CD4-positive, CD25-positive, alpha-beta regulatory T cell (primary cell): ENCODE measurements around the gene LMNA. TPM values are rescaled to one million over a fixed set of nuclear protein-coding genes. Genes with fewer than 3 reads are reported as not detected.
"Not testable (repeated sequence)": the region's sequence is repeated elsewhere in the genome, so short reads cannot be mapped to it uniquely, and the experiment has no call there.

Experiments
- ATAC-seq, 2 donors: fragments of 150-1000 bp; cut with Tn5 transposase; one replicate each; pipeline ENCODE4 v1.10.0; 2021; ENCODE audit warnings: low read depth in 2 of 2, moderate number of reproducible peaks in 2 of 2, moderate library complexity in 1 of 2
- DNase-seq, 3 donors: peaks; one replicate each; pipeline versions ENCODE4 v3.0.0 to v3.0.0-alpha.2; 2012 to 2022; ENCODE audit warnings: mixed read lengths in 1 of 3
- H3K27ac ChIP-seq: one replicate; pipeline ENCODE4 v1.7.0; 2013; ENCODE audit warnings: mild to moderate bottlenecking, low read length; ENCODE audit not compliant: insufficient read depth, poor library complexity, severe bottlenecking
- H3K27me3 ChIP-seq: one replicate; pipeline ENCODE4 v1.7.0; 2013; ENCODE audit warnings: low read length; ENCODE audit not compliant: control insufficient read depth, insufficient read depth
- H3K36me3 ChIP-seq: one replicate; pipeline ENCODE4 v1.7.0; 2013; ENCODE audit warnings: mild to moderate bottlenecking, low read length, moderate library complexity; ENCODE audit not compliant: control insufficient read depth, insufficient read depth
- H3K4me1 ChIP-seq: 2 replicates; pipeline ENCODE4 v1.7.0; 2013; ENCODE audit warnings: mild to moderate bottlenecking, low read length; ENCODE audit not compliant: insufficient read depth, control insufficient read depth, poor library complexity, severe bottlenecking
- H3K4me3 ChIP-seq: one replicate; pipeline ENCODE4 v1.7.0; 2013; ENCODE audit warnings: low read depth, mild to moderate bottlenecking, low read length, moderate library complexity
- H3K9me3 ChIP-seq, 2 experiments: 1 replicate in 1 of 2; 2 replicates in 1 of 2; pipeline ENCODE4 v1.7.0; 2013; ENCODE audit warnings: low read length in 2 of 2, mild to moderate bottlenecking in 1 of 2, moderate library complexity in 1 of 2; ENCODE audit not compliant: control insufficient read depth in 2 of 2
- H3K27ac Mint-ChIP-seq, 3 donors: one replicate each; pipeline ENCODE4 v1.8.0; 2020 to 2022; ENCODE audit warnings: mild to moderate bottlenecking in 3 of 3, mixed read lengths in 3 of 3, moderate library complexity in 2 of 3
- H3K27me3 Mint-ChIP-seq: one replicate; pipeline ENCODE4 v1.8.0; 2022; ENCODE audit warnings: mild to moderate bottlenecking, mixed read lengths
- H3K36me3 Mint-ChIP-seq: one replicate; pipeline ENCODE4 v1.8.0; 2020; ENCODE audit warnings: mixed read lengths
- H3K4me1 Mint-ChIP-seq, 4 donors: one replicate each; pipeline ENCODE4 v1.8.0; 2020 to 2022; ENCODE audit warnings: mixed read lengths in 4 of 4, mild to moderate bottlenecking in 1 of 4
- H3K4me3 Mint-ChIP-seq, 4 donors: one replicate each; pipeline ENCODE4 v1.8.0; 2020 to 2022; ENCODE audit warnings: mild to moderate bottlenecking in 4 of 4, mixed read lengths in 4 of 4, moderate library complexity in 3 of 4
- H3K9me3 Mint-ChIP-seq, 7 donors: one replicate each; pipeline ENCODE4 v1.8.0; 2020 to 2022; ENCODE audit warnings: mixed read lengths in 7 of 7, mild to moderate bottlenecking in 3 of 7, moderate library complexity in 2 of 7
- polyA plus RNA-seq, 4 donors: library from polyadenylated mRNA; unstranded; fragments of 300-500 nt; fragmentation: Illumina TruSeq; gene quantifications; one replicate each; pipeline ENCODE4 v1.2.3, GENCODE V29; 2021
- total RNA-seq: library from RNA; stranded (reverse); gene quantifications from one replicate; pipeline ENCODE4 v1.2.3, GENCODE V29; 2022

The LMNA gene
- total and polyA plus RNA-seq, 5 donors from 2014 or later, result 54.1 to 1,807 (median 95.6) TPM

DNA sequence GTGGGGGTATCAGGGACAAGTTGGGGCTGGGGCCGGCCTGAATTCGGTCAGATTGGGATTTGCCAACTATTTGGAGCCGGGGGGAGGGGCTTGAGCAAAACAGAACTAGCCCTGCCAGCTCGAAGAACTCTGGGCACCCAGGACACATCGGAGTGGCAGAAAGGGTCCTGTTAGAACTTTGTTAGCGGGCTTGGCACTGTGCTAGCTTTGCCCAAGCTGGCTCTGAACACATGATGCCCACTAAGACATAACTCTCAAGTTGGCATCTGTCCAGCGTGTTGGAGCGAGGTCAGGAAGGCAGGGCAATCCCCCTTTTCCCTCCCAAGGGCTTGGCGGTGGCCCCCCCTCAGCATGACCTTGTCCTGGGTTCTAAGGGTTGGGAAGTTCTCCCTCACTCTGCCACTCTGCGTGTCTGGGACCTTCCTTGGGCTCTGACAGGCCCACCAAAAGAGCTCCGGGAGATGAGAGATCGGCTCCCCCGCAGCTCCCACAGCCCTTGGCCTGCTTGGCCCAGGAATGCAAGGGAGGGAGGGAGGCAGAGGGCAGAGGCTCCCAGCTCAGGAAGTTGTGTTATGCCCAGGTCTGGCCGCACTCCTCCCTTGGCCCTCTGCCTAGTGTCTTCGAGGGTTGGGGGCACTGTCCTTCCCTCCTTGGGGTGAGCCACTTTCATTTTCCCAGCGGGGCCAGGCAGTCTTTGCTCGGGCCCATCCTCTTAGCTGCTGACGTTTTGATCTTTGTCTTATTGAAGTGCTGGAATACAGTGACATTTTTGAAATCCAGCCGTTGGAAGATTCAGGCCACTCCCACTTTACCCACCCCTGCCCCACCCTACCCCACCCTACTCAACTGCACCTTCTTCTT, 1.2 kb downstream of the LMNA start:
- H3K27ac ChIP-seq, result peak overlapping the region; percentile 89
- H3K36me3 ChIP-seq, result peaks cover 3% of the 10 kb centered on the region
- peaks cover 48% of the 10 kb centered on the region for H3K4me1 ChIP-seq
- ATAC-seq (no peak), DNase-seq (no peak)
- Mint-ChIP-seq H3K36me3 (no peaks in the 10 kb centered on the region), H3K4me3 (peak overlapping the region; percentile 94 to 100 (median 97)), H3K4me1 (peaks cover 5 to 42% (median 21%) of the 10 kb centered on the region in 4 donors), H3K27ac (peak overlapping the region; percentile 90 to 97 (median 96)), H3K27me3 (peaks cover 13% of the 10 kb centered on the region), H3K9me3 (peaks cover 0 to 5% (median 0%) of the 10 kb centered on the region in 7 donors)
- peak overlapping the region; percentile 92 for H3K4me3 ChIP-seq
- H3K9me3 ChIP-seq, result no peaks in the 10 kb centered on the region
- no peaks in the 10 kb centered on the region for H3K27me3 ChIP-seq

DNA sequence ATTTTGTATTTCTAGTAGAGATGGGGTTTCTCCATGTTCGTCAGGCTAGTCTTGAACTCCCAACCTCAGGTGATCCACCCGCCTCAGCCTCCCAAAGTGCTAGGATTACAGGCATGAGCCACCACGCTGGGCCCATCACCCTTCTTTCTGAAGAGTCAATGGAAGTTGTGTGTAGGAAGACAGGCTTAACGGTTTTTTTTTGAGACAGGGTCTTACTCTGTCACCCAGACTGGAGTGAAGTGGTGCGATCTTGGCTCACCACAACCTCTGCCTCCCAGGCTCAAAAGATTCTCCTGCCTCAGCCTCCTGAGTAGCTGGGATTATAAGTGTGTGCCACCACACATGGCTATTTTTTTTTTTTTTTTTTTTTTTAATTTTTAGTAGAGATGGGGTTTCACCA, 2.2 kb downstream of the LMNA start:
- H3K27ac ChIP-seq, result peak overlapping the region; percentile 89
- H3K9me3 Mint-ChIP-seq, H3K36me3 ChIP-seq, ATAC-seq, H3K36me3 Mint-ChIP-seq, DNase-seq, H3K9me3 ChIP-seq, H3K27me3 ChIP-seq: not testable (repeated sequence)
- Mint-ChIP-seq H3K27me3 (peaks cover 13% of the 10 kb centered on the region), H3K4me1 (peaks cover 5 to 51% (median 23%) of the 10 kb centered on the region in 4 donors), H3K27ac (peak overlapping the region; percentile 64 to 97 (median 90)), H3K4me3 (peak overlapping the region; percentile 94 to 100 (median 97))
- H3K4me1 ChIP-seq, result peaks cover 58% of the 10 kb centered on the region
- peak overlapping the region; percentile 92 for H3K4me3 ChIP-seq

DNA sequence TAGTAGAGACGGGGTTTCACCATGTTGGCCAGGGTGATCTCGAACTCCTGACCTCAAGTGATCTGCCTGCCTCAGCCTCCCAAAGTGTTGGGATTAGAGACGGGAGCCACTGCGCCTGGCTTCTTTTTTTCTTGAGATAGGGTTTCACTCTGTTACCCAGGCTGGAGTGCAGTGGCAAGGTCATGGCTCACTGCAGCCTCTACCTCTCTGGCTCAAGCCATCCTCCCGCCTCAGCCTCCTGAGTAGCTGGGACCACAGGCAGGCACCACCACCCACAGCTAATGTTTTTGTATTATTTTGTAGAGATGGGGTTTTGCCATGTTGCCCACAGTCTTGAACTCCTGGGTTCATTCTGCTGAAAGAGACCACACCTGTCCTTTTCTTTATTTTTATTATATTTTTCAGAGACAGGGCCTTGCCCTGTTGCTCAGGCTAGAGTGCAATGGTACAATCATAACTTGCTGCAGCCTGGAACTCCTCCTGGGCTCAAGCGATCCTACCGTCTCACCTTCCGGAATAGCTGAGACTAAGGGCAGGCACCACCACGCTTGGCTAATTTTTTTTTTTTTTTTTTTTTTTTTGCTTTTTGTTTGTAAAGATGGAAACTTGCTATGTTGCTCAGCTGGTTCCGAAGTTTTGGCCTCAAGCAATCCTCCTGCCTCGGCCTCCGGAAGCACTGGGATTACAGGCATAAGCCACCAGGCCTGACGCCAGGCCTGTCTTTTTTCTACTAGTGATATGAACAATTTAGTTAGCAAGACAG, 3.1 kb downstream of the LMNA start:
- Histone ChIP-seq H3K36me3 (peaks cover 3% of the 10 kb centered on the region), H3K27ac (peak overlapping the region; percentile 89), H3K4me1 (peaks cover 67% of the 10 kb centered on the region), H3K9me3 (no peaks in the 10 kb centered on the region), H3K27me3 (no peaks in the 10 kb centered on the region), H3K4me3 (peak overlapping the region; percentile 92)
- Mint-ChIP-seq H3K27me3 (peaks cover 13% of the 10 kb centered on the region), H3K4me1 (peaks cover 5 to 55% (median 26%) of the 10 kb centered on the region in 4 donors), H3K36me3 (no peaks in the 10 kb centered on the region), H3K9me3 (peaks cover 0 to 5% (median 0%) of the 10 kb centered on the region in 7 donors), H3K4me3 (peak overlapping the region; percentile 82 to 100 (median 94)), H3K27ac (peak overlapping the region in 2 of 3 donors; percentile 27 to 78)
- ATAC-seq (no peak), DNase-seq (peak in 1 of 3 donors; percentile 2)

DNA sequence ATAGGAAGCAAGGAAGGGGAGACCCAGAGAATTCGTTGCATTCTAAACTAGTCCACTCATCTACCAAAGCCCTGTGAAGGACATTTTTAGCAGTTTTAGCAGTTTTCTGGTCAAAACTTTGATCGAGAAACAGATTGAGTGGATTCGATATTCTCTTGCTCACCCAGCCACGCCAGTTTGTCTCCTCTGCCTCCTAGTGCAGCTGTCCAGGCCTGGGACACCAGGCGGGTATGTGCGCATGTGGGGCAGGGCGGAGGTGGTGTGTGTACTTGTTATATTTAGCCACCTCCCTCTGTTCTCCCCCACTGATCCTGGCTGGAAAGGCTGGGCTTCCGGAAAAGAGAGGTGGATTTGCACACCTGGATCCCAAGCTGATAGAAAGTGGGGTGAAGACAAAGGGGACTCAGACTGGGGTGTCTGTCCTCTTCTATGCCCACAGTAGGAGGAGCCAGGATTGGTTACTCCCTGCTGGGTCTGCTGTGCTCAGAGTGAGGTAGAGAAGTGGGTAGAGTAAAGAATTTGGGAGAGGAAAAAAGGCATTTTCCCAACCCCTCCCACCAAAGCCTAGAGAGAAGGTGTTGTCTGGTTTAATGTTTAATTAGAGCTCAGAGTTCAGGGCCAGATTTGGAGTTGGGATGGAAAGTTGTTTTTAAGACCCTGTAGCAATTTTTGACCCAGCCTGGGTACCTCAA, 3.8 kb downstream of the LMNA start:
- ATAC-seq (no peak), DNase-seq (no peak)
- H3K36me3 ChIP-seq, result peaks cover 3% of the 10 kb centered on the region
- peaks cover 74% of the 10 kb centered on the region for H3K4me1 ChIP-seq
- peaks cover 0 to 5% (median 0%) of the 10 kb centered on the region in 7 donors for H3K9me3 Mint-ChIP-seq
- H3K9me3 ChIP-seq, result no peaks in the 10 kb centered on the region
- H3K27ac Mint-ChIP-seq, result peak overlapping the region in 2 of 3 donors; percentile 70 to 78
- no peaks in the 10 kb centered on the region for H3K27me3 ChIP-seq
- H3K4me1 Mint-ChIP-seq, result peaks cover 5 to 61% (median 29%) of the 10 kb centered on the region in 4 donors
- peak overlapping the region; percentile 82 to 100 (median 94) for H3K4me3 Mint-ChIP-seq
- H3K27ac ChIP-seq, result peak overlapping the region; percentile 58
- peaks cover 13% of the 10 kb centered on the region for H3K27me3 Mint-ChIP-seq
- H3K4me3 ChIP-seq, result peak overlapping the region; percentile 92
- H3K36me3 Mint-ChIP-seq, result no peaks in the 10 kb centered on the region

DNA sequence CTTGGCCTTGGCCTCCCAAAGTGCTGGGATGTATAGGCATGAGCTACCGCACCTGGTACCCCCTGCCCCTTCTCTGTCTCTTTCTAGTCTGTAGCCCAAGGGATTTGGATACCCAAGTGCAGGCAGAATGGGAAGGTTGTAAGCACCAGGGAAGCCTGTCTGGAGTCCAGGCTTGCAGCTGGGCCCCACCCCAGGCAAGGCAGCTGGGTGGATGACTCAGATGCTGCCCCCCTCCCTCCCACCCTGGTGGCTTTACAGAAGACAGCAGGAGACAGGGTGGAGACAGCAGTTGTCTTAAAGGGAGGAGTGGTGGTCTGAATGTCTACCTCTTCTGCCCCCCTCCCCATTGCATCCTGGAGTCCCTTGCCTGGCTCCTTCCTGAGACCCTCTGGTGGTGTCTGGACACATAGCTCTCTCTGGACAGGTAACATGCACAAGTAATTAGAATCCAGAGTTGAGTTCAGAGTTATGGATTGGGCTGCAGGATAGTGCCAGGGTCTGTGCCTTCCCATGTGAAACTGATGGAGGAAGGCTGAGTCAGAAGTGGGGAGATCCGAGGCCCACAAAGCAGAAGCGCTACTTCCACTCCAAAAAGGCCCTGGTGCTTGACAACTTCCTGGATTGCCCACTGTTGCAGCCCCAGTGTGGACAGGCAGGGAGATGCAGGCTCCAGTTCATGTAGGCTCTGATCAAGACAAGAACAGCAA, 5.1 kb downstream of the LMNA start:
- Histone ChIP-seq H3K36me3 (peaks cover 3% of the 10 kb centered on the region), H3K4me1 (peaks cover 74% of the 10 kb centered on the region), H3K9me3 (no peaks in the 10 kb centered on the region), H3K27ac (peak overlapping the region; percentile 66), H3K4me3 (peak overlapping the region; percentile 58), H3K27me3 (no peaks in the 10 kb centered on the region)
- ATAC-seq (peak; percentile 31 to 43), DNase-seq (no peak)
- peaks cover 0 to 4% (median 0%) of the 10 kb centered on the region in 7 donors for H3K9me3 Mint-ChIP-seq
- peak overlapping the region; percentile 67 to 87 (median 78) for H3K27ac Mint-ChIP-seq
- H3K27me3 Mint-ChIP-seq, result peaks cover 8% of the 10 kb centered on the region
- H3K4me3 Mint-ChIP-seq, result peak overlapping the region; percentile 78 to 100 (median 88)
- peaks cover 1 to 68% (median 33%) of the 10 kb centered on the region in 4 donors for H3K4me1 Mint-ChIP-seq
- H3K36me3 Mint-ChIP-seq, result no peaks in the 10 kb centered on the region

DNA sequence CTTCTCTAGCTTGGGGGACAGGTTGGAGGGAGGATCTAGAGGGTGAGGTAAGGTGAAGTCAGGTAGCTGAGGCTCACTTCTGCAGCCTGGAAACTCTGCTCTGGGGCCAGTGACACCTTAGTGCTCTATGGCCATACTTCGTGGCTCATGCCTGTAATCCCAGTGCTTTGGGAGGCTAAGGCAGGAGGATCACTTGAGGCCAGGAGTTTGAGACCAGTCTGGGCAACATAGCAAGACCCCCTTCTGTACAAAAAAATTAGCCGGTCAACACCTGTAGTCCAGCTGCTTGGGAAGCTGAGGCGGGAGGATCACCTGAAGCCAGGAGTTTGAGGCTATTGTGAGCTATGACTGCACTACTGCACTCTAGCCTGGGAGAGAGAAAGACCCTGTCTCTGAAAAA, 5.8 kb downstream of the LMNA start:
- peak overlapping the region; percentile 58 for H3K4me3 ChIP-seq
- Mint-ChIP-seq H3K27me3 (peaks cover 5% of the 10 kb centered on the region), H3K9me3 (peaks cover 0 to 4% (median 0%) of the 10 kb centered on the region in 7 donors), H3K4me1 (peaks cover 0 to 69% (median 38%) of the 10 kb centered on the region in 4 donors), H3K4me3 (peak overlapping the region; percentile 55 to 100 (median 72)), H3K36me3 (no peaks in the 10 kb centered on the region), H3K27ac (peak overlapping the region in 2 of 3 donors; percentile 73 to 87)
- peaks cover 75% of the 10 kb centered on the region for H3K4me1 ChIP-seq
- peaks cover 3% of the 10 kb centered on the region for H3K36me3 ChIP-seq
- ATAC-seq, result no peak
- peak overlapping the region; percentile 25 for H3K27ac ChIP-seq
- H3K27me3 ChIP-seq, result no peaks in the 10 kb centered on the region
- no peaks in the 10 kb centered on the region for H3K9me3 ChIP-seq
- DNase-seq, result no peak

DNA sequence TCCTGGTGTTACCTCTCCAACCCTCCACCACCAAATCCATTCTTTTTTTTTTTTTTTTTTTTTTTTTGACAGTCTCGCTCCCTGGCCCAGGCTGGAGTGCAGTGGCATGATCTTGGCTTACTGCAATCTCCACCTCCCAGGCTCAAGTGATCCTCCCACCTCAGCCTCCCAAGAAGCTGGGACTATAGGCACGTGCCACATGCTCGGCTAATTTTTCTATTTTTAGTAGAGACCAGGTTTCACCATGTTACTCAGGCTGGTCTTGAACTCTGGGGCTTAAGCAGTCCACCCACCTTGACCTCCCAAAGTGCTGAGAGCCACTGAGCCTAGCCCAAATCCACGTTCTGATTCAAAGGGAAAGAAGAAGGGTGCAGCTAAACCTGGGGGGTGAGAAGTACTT, 6.5 kb downstream of the LMNA start:
- not testable (repeated sequence) for H3K27me3 Mint-ChIP-seq, H3K9me3 ChIP-seq, H3K27me3 ChIP-seq, DNase-seq, ATAC-seq, H3K36me3 ChIP-seq, H3K36me3 Mint-ChIP-seq, H3K9me3 Mint-ChIP-seq
- peak overlapping the region in 2 of 4 donors; percentile 55 to 100 for H3K4me3 Mint-ChIP-seq
- peaks cover 0 to 68% (median 41%) of the 10 kb centered on the region in 4 donors for H3K4me1 Mint-ChIP-seq
- H3K4me3 ChIP-seq, result peak overlapping the region; percentile 58
- H3K27ac Mint-ChIP-seq, result peak overlapping the region in 1 of 3 donors; percentile 87
- peak overlapping the region; percentile 25 for H3K27ac ChIP-seq
- peaks cover 70% of the 10 kb centered on the region for H3K4me1 ChIP-seq
